B cell (primary cell): Measurements from ENCODE around the gene KCTD14.

ENCODE experiments used
- CTCF ChIP-seq: fragments of 200-600 bp; IDR thresholded peaks from one replicate; pipeline ENCODE4 v1.8.0; 2022; ENCODE audit warnings: antibody characterized with exemption, mild to moderate bottlenecking
- EZH2 ChIP-seq: IDR thresholded peaks from 2 replicates; pipeline ENCODE4 v1.6.1; 2012; ENCODE audit warnings: borderline replicate concordance, low read depth, mild to moderate bottlenecking, moderate library complexity, low read length; ENCODE audit not compliant: insufficient read depth, poor library complexity, severe bottlenecking

GRCh38 chr11:78037825-78038620 is 14.9 kb upstream of the KCTD14 start:
- TF ChIP-seq EZH2 (no peak), CTCF (no peak)
